HG02870 (cell line): ENCODE measurements around the gene SERPINA12.
"Not testable (repeated sequence)": the region's sequence is repeated elsewhere in the genome, so short reads cannot be mapped to it uniquely, and the experiment has no call there.

Experiments used
- ATAC-seq: cut with Tn5 transposase; IDR thresholded peaks from one replicate; pipeline ENCODE4 v1.9.1; 2021; ENCODE audit warnings: mild to moderate bottlenecking, moderate library complexity; ENCODE audit not compliant: unreplicated experiment

SERPINA12 gene

GRCh38 chr14:94494085-94494484, 15.2 kb downstream of the SERPINA12 start:
- peak; percentile 90 for ATAC-seq

DNA sequence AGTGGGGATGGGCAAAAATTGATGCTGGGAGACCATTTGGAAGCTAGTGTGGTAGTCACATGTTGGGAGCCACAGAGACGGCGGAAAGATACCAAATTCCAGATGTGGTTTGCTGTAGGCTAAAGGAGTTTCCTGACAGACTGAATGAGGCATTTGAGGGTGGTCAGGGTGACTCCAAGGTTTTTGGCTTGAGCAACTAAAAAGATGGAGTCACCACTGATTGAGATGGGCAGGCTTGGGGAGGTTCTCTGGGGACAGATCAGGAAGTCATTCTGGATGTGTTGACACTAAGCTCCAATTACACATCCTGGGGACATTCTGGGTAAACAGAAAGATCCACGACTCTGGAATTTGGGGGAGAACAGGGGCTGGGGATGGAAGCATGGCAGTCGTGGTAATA, 17.8 kb downstream of the SERPINA12 start:
- ATAC-seq: no peak

DNA sequence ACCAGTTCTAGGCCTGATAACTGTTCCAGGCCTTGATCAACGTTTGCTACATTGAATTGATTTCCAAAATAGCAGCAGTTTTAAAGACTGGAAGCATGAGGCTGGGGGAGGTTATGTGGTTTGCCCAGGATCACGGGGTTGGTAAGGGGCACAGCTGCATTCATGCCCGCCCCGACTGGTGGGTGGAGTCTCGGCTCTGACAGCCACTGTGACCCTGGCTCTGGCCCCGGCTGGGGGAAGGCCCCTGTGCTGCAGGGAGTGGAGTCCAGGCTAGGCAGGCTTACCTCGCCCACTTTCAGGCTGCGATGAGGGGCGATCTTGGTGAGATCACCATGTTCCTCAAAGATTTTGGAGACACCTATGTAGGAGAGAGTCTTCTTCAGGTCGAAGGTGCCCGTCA, 19.9 kb downstream of the SERPINA12 start:
- no peak for ATAC-seq

- no peak for ATAC-seq
Measured at GRCh38 chr14:94486883-94487282, 22.4 kb downstream of the SERPINA12 start.

GRCh38 chr14:94485944-94486841, 23.1 kb downstream of the SERPINA12 start:
- ATAC-seq: no peak

- ATAC-seq: no peak
Measured at GRCh38 chr14:94484481-94484880, 24.8 kb downstream of the SERPINA12 start.

GRCh38 chr14:94483729-94484275, 25.5 kb downstream of the SERPINA12 start:
- no peak for ATAC-seq

- ATAC-seq: no peak
Measured at GRCh38 chr14:94483071-94483451, 26.2 kb downstream of the SERPINA12 start.

- not testable (repeated sequence) for ATAC-seq
Measured at GRCh38 chr14:94482132-94483070, 26.9 kb downstream of the SERPINA12 start.

- ATAC-seq: no peak
Measured at GRCh38 chr14:94481468-94482131, 27.7 kb downstream of the SERPINA12 start.

DNA sequence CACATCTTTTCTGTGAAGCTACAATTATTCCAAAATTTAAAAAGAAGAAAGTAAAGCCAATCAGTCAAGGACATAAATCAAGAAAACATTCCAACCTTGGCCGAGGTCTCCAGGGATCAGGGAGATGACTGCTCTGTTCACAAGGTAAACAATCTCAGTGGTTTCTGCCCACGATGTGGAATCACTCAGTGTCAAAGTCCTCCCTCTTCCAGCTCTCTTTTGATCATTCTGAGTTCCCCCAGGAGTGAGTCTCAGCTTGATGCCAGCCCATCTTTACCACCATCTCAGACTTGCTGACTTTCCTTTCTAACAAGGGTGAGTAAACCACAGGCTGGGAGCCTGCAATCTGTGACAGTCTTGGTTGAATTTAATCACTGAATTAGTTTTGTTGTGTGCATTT, 28.5 kb downstream of the SERPINA12 start:
- ATAC-seq: no peak

GRCh38 chr14:94478420-94478819, 30.8 kb downstream of the SERPINA12 start:
- ATAC-seq: no peak

- no peak for ATAC-seq
Measured at GRCh38 chr14:94476023-94476422, 33.2 kb downstream of the SERPINA12 start, which contains the start of gene SERPINA9. SERPINA9 (minus strand) TSS chr14:94476197; CDS start chr14:94469840, 6,357 bp downstream.

DNA sequence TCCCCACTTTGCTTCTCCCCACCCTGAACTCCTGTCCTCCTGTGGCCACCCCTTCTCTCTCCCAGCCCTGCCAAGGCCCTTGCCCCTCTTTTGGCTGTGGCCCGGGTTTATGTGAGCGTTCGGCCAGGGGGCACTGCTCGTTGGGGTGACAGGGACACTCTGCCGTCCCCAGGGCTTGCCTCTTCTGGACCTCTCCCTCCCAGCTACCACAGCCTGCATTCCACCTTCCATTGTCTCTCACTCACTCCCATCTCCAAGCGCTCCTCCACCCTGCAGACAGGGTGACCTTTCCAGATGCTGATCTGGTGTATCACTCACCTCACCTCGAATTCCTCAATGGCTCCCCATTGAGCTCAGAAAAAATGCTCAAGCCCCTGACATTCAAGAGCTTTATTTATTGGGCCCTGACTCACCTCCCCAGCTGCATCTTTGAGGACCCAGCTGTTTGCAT, 34.7 kb downstream of the SERPINA12 start:
- no peak for ATAC-seq

- no peak for ATAC-seq
Measured at GRCh38 chr14:94473666-94474410, 35.4 kb downstream of the SERPINA12 start.

GRCh38 chr14:94472842-94473241, 36.4 kb downstream of the SERPINA12 start:
- ATAC-seq: no peak

- ATAC-seq: no peak
Measured at GRCh38 chr14:94471045-94471444, 38.2 kb downstream of the SERPINA12 start.

DNA sequence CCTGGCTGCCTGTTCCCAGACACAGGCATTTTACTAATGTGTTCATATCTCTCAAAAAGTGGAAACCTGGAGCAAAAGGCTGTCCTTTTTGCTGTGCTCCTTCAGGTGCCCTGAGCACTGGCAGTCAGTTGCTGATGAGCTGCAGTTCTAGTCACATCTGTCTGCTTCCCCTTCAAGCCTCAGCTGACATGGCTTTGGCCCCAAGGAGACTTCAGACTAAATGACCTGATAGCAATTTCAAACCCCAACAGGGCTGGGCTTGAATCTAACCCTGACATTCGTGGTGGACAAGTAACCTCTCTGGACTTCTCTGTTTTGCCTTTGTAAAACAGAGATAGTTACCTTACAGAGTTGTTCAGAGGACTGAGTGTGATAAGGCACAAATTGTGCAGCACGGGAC, 39.0 kb downstream of the SERPINA12 start:
- no peak for ATAC-seq

DNA sequence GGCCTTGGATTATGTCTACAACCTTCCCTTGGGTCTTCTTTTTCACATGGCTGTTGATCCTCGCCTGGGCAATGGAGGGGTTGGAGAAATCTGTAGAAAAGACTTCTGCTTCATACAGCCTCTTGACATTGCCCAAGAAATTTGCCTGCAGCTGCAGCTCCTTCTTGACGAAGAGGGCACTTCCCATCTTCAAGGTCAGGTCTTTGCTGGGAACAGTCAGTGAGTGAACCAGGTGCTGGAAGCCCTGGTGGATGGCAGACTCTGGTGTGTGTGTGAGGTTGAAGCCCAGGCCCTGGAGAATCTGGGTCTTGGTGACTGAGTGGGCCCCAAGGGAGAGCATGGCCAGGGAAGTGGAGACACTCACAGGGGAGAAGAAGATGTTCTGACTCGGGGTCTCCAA, 40.0 kb downstream of the SERPINA12 start:
- no peak for ATAC-seq
